Stimulated activated CD4-positive, alpha-beta T cell treated with anti-CD3 and anti-CD28 coated beads, Interleukin-4, amount 100 ng/mL, for 48 hours (primary cell): ENCODE results near the gene STXBP1.
"Not testable (repeated sequence)": the region's sequence is repeated elsewhere in the genome, so short reads cannot be mapped to it uniquely, and the experiment has no call there.

ENCODE experiments used
- DNase-seq, 2 donors: peaks; one replicate each; pipeline ENCODE4 v3.0.0-alpha.2; 2020; ENCODE audit warnings: low read depth in 2 of 2

STXBP1 gene

DNA sequence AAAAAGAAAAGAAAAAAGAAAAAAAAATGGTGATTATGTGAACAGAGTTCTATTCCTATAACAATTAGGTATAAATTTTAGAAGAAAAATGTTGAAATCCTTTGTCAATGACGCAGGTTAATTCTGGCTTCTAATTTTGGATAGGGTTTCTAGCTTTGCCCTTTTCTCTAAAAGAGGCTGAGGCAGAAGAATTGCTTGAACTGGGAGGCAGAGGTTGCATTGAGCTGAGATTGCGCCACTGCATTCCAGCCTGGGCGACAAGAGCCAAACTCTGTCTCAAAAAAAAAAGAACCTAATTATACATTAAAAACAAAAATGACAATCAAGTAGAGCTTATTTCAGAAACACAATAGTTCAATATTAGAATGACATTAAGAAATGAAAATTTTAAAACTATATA is 2.9 kb downstream of the STXBP1 start:
- DNase-seq = no peak

DNA sequence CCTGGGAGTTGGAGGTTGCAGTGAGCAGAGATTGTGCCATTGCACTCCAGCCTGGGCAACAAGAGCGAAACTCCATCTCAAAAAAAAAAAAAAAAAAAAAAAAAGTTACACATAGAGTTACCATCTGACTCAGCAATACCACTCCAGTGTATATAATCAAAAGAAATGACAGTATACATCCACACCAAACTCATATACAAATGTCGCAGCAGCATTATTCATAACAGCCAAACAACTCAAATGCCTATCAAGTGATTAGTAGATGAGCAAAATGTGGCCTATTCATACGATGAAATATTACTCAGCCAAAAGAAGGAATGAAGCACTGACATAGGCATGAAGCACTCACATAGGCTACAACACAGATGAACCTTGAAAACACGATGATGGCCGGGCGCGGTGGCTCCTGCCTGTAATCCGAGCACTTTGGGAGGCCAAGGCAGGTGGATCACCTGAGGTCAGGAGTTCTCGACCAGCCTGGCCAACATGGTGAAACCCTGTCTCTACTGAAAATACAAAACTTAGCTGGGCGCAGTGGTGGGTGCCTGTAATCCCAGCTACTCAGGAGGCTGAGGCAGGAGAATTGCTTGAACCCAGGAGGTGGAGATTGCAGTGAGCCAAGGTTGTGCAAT is 9.4 kb downstream of the STXBP1 start:
- DNase-seq = not testable (repeated sequence)

DNA sequence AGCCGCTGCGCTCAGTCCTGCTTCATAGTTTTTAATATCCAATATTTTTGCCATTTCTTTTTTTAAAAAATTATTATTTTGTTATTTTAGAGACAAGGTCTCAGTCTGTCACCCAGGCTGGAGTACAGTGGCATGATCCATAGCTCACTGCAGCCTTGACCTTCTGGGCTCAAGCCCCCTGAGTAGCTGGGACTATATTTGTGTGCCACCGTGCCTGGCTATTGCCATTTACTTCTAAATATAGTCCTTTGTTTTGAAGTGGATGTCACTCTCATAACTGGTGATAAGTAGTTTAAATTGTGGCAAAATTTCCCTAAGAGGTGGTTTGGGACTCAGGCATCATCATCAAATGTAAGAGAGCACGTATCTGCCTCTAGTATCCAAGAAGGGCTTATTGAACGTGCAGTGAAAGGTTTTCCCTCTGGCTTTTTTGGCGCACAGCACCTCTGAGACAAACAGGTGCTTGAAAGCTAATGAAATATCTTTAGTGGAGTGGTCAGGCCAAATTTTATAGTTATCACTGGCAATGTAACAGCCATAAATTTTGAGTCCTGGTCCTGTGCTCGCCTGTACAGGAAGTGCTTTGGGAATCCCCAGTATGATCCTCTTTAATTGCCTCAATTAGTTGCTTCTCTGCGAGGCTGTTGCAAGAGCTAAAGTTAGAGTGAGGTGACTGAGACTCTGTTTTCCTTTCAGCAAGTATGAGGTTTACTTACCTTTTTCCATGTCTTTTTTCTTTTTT is 14.8 kb downstream of the STXBP1 start:
- DNase-seq = no peak

DNA sequence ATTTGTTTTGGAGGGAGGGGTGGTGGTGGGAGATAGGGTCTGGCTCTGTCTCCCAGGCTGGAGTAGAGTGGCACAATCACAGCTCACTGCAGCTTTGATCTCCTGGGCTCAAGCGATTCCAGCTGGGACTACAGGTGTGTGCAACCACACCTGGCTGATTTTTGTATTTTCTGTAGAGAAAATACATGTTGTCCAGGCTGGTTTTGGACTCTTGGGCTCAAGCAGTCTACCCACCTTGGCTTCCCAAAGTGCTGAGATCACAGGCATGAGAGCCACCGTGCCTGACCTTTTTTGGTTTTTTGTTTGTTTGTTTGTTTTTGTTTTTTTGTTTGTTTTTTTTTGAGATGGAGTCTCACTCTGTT is 15.4 kb downstream of the STXBP1 start:
- no peak for DNase-seq

DNA sequence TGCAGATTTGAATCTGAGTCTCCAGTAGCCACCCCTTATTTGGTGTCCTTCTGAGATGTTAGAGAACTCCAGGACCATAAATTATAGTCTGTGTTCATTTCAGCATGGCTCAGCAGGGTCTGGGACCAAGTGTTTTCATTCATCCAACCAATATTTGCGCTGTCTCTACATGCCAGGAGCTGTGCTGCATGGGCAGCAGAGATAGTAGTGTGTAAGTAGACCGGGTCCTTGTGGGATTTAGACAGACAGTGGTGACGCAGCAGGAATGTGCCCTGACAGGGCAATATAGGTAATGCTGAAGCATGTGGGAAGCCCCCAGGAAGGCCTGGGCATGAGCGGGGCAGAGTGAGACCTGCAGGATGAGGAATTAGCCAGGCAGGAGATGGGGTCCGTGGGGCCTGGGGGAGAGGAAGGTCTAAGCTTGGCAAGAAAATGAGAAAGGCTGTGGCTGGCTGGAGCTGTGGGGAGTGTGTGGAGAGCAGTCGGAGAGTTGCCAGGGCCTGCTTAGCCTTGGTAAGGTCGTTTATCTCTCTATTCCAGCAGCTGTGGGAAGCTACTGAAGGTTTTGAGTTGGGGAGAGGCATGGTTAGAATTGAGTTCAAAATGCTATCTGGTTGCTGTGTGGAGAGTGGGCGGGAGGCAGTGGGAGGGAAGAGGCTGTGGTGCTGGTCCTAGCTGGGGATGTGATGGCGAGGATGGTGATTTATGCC is 16.8 kb downstream of the STXBP1 start:
- DNase-seq = no peak

DNA sequence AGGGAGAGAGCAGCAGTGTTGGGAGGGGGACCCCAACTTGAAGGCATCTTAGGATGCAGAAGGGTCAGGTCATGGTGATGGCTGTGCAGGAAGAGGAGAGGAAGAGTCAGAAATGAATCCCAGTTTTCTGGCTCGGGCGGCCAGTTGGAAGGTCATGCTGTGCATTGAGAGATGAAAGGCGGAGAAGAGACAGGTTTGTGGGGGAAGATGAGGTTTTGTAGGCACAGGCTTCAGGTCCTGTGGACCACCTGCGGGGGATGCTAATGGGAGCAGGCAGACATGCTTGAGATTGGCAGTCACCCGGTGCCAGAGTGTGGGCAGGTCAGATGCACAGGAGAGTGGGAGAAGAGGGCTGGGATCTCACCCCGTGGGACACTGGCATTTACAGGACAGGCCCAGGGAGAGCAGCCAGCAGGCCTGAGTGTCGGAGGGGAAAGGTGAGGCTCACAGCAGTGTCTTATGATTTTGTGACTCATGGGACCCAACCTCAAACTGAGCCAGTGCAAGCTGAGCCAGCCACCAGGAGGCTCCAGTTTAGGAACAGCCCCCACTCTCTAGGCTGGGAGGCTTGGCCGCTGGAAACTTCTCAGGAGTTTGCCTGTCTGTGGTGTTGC is 17.5 kb downstream of the STXBP1 start:
- no peak for DNase-seq

DNA sequence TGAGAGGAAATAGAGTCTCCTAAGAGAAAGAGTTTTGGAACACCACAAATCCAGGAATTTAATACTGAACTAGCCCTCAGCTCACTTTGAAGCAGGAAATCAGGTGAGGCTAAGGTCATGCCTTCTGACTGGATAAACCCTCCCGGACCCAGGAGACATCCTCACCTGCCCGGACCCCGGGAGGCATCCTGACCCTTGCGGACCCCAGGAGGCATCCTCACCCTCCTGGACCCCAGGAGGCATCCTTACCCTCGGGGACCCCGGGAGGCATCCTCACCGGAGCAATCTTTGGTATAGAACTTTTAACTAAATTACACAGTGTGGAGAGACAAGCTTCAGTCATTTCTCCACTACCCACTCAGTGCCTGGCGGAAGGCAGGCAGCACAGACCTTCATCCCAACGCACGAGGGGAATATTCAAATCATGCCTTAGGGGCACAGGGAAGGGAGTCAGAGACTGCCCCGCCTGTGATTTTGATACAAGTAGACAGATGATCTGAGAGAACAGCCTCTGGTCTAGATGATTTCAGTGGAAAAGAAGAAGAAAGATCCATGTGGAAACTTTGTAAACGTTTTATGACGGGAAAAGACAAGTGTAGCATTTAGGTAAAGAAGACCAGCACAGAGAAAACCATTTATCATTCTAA is 21.3 kb downstream of the STXBP1 start:
- DNase-seq = no peak

DNA sequence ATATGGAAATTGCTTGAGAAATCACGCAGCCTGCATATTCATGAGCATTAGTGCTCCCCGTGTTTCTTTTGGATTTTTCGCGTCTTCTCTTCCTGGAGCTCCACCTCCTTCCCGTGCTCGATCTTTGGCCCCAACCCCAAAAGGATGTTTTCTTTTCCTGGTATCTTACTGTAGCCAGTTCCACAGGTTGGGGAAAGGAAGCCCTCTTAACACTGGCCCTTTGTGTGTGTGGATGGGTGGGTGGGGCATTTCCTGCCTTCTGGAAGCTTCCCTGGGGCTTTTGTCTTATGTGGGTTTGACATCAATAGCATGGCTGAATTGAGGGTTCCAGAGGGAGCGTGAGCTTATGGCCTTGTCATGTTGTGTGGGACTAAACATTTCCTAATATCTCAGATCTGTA is 21.9 kb downstream of the STXBP1 start:
- DNase-seq = no peak

DNA sequence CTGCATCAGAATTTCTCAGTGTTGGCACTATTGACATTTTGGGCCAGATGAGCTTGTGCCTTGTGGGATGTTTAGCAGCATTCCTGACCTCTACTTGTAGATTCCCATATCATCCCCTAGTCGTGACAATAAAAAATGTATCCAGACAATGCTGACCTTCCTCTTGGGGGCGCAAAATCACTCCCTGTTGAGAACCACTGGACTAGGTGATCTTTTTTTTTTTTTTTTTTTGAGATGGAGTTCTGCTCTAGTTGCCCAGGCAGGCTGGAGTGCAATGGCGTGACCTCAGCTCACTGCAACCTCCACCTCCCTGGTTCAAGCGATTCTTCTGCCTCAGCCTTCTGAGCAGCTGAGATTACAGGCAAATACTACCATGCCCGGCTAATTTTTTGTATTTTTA is 22.6 kb downstream of the STXBP1 start:
- no peak for DNase-seq

DNA sequence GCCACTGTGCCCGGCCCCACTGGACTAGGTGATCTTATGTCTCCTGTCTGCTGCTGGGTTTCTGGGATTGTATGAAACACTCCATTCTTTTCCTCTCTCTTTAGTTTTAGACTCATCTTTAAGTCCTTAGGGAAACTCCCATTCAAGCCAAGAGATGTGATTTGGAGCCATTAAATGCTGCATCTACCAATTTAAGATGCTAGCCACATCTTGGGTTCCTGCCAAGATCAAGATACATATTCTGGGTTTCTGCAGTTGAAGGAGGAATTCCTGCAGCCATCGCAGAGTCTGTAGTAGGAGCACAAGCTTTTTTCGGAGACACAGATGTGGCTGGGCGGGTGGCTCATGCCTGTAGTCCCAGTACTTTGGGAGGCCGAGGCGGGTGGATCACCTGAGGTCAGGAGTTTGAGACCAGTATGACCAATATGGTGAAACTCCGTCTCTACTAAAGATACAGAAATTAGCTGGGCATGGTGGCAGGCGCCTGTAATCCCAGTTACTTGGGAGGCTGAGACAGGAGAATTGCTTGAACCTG is 23.2 kb downstream of the STXBP1 start:
- no peak for DNase-seq

DNA sequence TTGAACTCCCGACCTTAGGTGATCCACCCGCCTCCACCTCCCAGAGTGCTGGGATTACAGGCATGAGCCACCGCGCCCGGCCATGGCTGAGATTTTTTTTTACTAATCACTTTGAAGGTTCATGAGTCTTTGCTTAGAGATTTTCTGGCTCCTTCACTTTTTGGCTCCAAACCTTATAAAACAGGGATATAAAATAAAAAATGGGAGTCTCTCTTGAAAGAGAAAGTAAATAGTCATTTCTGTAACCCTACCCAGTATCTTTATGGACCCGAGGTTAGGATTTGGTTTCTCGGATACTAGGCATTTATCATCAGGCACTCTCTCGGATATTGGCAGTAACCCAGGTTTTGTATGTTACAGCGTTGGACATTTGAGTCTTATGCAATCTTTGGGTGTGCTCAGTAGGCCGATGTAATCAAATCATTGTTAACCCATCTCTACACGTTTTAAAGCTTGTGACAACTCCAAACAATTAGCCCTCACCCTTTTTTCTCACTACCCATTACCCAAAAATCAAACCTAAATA is 25.3 kb downstream of the STXBP1 start:
- DNase-seq = no peak

DNA sequence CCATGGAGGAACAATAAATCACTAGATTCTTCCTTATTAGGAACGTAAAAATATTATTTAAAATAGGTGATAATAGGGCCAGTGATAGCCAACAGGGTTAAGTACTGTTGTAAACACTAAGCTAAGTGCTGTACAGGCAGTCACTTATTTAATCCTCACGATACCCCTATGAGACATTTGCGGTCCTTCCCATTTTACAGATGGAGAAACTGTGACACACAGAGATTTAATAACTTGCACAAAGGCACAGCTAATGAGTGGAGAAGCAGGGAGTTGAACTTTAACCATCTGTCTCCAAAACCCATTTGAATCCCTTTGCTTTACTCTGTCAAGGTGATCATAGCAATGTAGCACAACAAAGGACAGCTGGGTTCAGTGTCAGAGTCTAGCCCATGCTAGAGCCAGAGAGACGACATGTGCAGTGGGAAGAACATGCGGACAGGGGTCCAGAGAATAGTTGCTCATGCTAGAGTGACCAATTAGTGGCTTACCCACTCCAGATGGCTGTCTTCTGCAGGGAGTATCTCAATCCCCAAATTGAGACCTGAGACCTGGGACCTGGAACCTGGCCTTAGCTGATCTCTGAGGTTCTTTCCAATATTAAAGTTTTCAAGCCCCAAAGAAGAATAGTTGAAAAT is 28.9 kb downstream of the STXBP1 start:
- no peak for DNase-seq

DNA sequence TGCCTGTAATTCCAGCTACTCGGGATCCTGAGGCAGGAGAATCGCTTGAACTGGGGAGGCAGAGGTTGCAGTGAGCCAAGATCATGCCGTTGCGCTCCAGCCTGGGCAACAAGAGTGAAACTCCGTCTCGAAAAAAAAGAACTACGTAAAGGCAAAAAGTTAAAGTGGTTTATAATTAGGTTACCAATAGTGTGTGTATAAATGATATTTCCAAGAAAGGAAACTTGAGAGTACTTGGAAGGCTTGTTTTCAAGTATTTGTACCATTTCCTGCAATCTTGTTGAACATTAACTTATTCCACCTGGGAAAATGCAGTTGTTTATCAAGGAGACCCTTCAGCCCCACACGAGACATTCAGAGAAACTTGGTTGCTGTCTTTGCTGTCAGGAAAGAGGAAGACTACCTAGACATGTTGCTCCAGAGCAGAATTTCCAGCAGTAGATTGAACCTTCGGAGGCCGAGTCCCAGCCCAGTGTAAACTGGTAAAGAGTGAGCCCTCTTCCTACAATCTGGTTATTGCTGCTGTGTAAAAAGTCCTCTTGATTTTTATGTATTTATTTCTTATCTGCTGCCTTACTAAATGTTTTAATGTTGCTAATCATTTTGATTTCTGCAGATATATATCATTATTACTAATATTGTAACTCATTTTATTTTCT is 30.1 kb downstream of the STXBP1 start:
- DNase-seq = no peak

DNA sequence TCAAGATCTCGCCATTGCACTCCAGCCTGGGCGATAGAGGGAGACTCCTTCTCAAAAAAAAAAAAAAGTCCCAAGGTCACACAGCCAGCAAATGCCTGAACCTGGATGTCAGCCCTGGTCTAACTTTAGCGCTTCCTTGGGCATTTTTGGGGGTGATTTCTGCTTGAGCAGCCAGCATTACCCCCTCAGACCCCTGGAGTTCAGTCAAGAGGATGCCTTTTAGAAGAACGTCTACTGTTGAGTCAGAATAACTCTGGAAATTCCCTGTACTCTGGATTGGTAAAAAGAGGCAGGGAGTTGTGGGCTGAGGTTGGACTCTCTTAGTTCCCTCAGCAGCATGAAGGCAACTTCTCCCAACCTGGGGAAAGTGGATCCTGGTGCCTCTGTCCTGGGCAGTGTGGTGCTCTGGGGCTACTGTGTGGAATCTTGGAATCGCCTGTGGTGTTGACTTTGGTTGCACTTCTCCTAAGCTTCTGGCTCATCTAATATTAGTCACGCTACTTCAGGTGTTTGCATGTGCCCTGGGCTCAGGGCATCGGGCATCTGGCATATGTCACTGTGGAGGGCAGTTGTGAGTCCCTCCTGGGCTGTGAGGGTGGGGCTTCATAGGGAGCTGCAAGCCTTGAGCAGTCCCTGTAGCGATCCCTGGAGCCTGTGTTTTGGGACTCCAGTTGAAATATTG is 32.2 kb downstream of the STXBP1 start:
- no peak for DNase-seq

DNA sequence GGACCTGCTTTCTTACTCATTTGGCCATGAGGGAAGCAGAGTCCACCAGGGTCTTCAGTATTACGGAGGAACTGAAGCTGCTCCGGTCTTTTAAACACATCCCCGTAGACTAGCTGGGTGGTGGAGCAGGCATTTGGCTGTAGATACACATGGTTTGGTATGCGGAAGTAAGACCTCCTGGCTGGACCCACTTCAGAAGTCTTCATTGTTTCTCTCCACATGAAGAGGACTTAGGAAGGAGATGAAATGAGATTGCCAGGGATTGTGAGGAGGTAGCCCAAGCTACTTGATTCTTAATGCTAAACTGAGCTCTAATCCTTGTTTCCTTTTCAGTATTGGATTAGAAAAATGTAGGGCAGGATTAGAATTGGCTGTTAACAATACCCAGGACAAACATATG is 32.9 kb downstream of the STXBP1 start:
- no peak for DNase-seq

DNA sequence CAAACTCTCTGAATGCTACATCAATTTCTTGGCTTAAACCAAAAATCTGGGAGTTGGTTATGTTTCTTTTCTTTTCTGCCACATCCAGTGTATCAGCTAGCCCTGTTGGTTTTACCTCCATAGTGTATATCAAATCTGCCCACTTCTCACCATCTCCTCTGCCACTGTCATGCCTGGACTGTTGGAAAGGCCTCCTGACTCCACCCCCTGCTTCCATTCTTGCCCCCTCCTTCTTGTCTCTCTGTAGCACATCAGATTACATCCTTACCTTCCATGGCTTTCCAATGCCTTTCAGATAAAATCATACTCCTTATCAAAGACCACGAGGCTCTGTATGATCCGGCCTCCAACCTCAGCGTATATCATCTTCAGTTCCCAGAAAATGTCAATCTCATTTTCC is 35.4 kb downstream of the STXBP1 start:
- no peak for DNase-seq

DNA sequence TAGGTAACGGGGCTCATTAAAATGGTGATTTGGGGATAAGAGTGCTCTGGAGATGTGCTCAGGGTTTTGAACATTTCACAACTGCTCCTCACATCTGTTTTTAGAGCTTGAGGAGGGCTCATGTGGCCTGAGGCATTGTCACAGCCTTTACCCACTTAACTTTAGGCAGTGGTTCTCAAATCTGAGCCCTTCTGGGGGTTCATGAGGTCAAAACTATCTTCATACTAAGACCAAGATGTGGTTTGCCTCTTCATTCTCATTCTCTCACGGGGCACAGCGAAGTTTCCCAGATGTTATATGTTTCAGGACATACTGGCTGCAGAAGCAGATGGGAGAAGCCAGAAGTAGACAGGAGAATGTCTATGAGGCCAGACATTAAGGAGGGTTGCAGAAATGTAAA is 38.4 kb downstream of the STXBP1 start:
- DNase-seq = no peak

DNA sequence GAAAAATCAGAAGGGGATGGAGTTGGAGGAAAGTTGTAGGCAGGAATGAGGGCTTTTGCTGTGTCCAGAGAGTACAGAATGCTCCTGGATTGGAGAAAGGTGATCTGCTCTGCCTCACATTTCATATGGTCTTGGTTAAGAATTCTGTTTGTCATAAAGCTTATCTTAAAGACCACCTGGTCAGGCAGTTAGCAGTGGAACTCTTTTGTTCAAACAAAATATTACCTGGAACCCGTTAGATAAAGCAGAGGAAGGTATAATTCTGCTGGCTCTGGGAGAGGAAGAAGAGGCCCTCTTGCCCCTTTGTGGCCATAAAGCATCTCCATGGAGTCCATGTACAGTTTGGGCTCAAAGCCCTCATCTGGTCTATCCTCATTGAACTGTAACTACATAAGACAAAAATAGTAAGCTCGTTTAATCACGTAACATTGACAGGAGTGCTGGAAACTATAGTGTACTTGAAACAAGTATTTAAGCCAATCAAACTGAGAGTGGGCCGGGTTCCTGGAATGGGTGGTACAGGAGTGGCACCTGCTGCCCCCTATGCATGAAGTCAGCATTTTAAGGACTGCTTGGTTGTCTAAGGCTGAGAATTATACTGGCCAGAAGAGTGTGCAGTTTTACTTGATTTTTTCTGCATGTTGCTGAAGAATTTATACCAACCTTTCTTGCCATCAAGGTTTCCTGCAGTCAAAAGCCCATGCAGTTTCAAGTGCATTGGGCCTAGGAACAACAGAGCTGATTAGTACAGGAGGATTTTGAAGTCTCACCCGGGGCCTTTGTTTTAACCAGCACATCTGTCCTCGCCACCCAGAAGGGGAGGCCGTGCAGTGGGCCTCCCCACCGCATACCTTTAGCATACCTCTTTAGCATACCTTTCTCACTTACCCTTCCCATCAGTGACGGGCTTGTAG is 39.9 kb downstream of the STXBP1 start:
- no peak for DNase-seq

DNA sequence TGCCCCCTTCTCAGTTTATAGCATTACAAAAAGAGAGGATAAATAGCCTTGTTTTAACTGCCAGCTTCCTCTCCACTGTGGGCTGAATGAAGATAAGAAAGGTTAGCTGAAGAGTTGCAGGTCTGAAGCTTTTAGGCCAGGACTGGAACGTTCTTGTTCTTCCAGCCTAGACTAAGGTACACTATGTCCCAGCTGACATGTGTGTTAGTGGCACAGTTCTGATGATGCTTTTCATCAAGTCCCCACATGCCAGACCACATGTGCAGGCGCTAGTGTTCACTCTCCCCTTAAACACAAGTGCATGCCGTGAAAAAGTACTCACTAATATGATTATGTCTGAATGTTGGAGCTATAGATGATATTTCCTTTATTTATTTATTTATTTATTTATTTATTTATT is 40.7 kb downstream of the STXBP1 start:
- no peak for DNase-seq
